H9 (cell line): ENCODE measurements around the gene PDCD11. TPM values are rescaled to one million over a fixed set of nuclear protein-coding genes. Genes with fewer than 3 reads are reported as not detected.

Experiments
- DNase-seq: peaks from one replicate; pipeline ENCODE4 v3.0.0-alpha.2; 2017
- H2AFZ ChIP-seq: one replicate; pipeline ENCODE4 v1.6.1; 2013; ENCODE audit warnings: mild to moderate bottlenecking, low read length, control low read depth, moderate library complexity
- H2AK5ac ChIP-seq: 2 replicates; pipeline ENCODE4 v1.6.1; 2013; ENCODE audit warnings: low read length, control low read depth, mixed read lengths; ENCODE audit not compliant: insufficient read length
- H2BK120ac ChIP-seq: one replicate; pipeline ENCODE4 v1.6.1; 2013; ENCODE audit warnings: low read depth, mild to moderate bottlenecking, low read length, control low read depth, inconsistent platforms; ENCODE audit not compliant: poor library complexity, severe bottlenecking
- H2BK12ac ChIP-seq: 2 replicates; pipeline ENCODE4 v1.6.1; 2013; ENCODE audit warnings: low read length, control low read depth, mixed read lengths, low read depth; ENCODE audit not compliant: insufficient read length
- H2BK15ac ChIP-seq: 2 replicates; pipeline ENCODE4 v1.6.1; 2013; ENCODE audit warnings: low read depth, low read length, control low read depth
- H2BK20ac ChIP-seq: one replicate; pipeline ENCODE4 v1.6.1; 2013; ENCODE audit warnings: low read depth, mild to moderate bottlenecking, low read length, control low read depth, inconsistent platforms; ENCODE audit not compliant: poor library complexity, severe bottlenecking
- H2BK5ac ChIP-seq: 2 replicates; pipeline ENCODE4 v1.6.1; 2013; ENCODE audit warnings: low read length, control low read depth, mixed read lengths; ENCODE audit not compliant: insufficient read length
- H3K14ac ChIP-seq: 2 replicates; pipeline ENCODE4 v1.6.1; 2013; ENCODE audit warnings: low read length, control low read depth; ENCODE audit not compliant: insufficient read depth
- H3K18ac ChIP-seq: 2 replicates; pipeline ENCODE4 v1.6.1; 2013; ENCODE audit warnings: low read depth, mild to moderate bottlenecking, mixed read lengths, low read length, control low read depth; ENCODE audit not compliant: insufficient read length
- H3K23ac ChIP-seq: 2 replicates; pipeline ENCODE4 v1.6.1; 2013; ENCODE audit warnings: low read length, control low read depth, mixed read lengths, low read depth; ENCODE audit not compliant: insufficient read length
- H3K23me2 ChIP-seq: 2 replicates; pipeline ENCODE4 v1.6.1; 2013; ENCODE audit warnings: low read depth, mild to moderate bottlenecking, mixed read lengths, low read length, control low read depth; ENCODE audit not compliant: insufficient read length, poor library complexity, severe bottlenecking
- H3K27ac ChIP-seq: 2 replicates; pipeline ENCODE4 v1.5.1; 2013; ENCODE audit warnings: low read length, control low read depth, mixed read lengths, low read depth; ENCODE audit not compliant: insufficient read length
- H3K27me3 ChIP-seq: 2 replicates; pipeline ENCODE4 v1.6.1; 2013; ENCODE audit warnings: low read length, control low read depth, inconsistent platforms; ENCODE audit not compliant: insufficient read depth
- H3K4ac ChIP-seq: 2 replicates; pipeline ENCODE4 v1.6.1; 2013; ENCODE audit warnings: low read depth, mild to moderate bottlenecking, control low read depth, inconsistent platforms, low read length, moderate library complexity
- H3K4me1 ChIP-seq: 2 replicates; pipeline ENCODE4 v1.6.1; 2013; ENCODE audit warnings: low read length, control low read depth, inconsistent platforms; ENCODE audit not compliant: insufficient read depth
- H3K4me2 ChIP-seq: 2 replicates; pipeline ENCODE4 v1.6.1; 2013; ENCODE audit warnings: low read length, control low read depth, mixed read lengths; ENCODE audit not compliant: insufficient read length, insufficient read depth
- H3K56ac ChIP-seq: 2 replicates; pipeline ENCODE4 v1.6.1; 2013; ENCODE audit warnings: low read depth, mild to moderate bottlenecking, mixed read lengths, low read length, control low read depth; ENCODE audit not compliant: insufficient read length
- H3K79me1 ChIP-seq: 2 replicates; pipeline ENCODE4 v1.6.1; 2013; ENCODE audit warnings: low read depth, mild to moderate bottlenecking, moderate library complexity, low read length, control low read depth, inconsistent platforms; ENCODE audit not compliant: insufficient read depth, poor library complexity, severe bottlenecking
- H3K79me2 ChIP-seq: 2 replicates; pipeline ENCODE4 v1.6.1; 2013; ENCODE audit warnings: low read length, control low read depth, inconsistent platforms; ENCODE audit not compliant: insufficient read depth
- H3K9ac ChIP-seq: 2 replicates; pipeline ENCODE4 v1.6.1; 2013; ENCODE audit warnings: low read length, control low read depth, mixed read lengths; ENCODE audit not compliant: insufficient read length; ENCODE audit errors: extremely low read depth
- H3K9me3 ChIP-seq: one replicate; pipeline ENCODE4 v1.6.1; 2013; ENCODE audit warnings: low read depth, low read length, inconsistent platforms; ENCODE audit not compliant: control insufficient read depth
- H3T11ph ChIP-seq: one replicate; pipeline ENCODE4 v1.6.1; 2013; ENCODE audit warnings: mild to moderate bottlenecking, low read length, control low read depth, inconsistent platforms
- H4K20me1 ChIP-seq: one replicate; pipeline ENCODE4 v1.6.1; 2013; ENCODE audit not compliant: control insufficient read depth, insufficient read length, insufficient read depth
- H4K5ac ChIP-seq: 2 replicates; pipeline ENCODE4 v1.6.1; 2013; ENCODE audit warnings: low read depth, mild to moderate bottlenecking, mixed read lengths, low read length, control low read depth; ENCODE audit not compliant: insufficient read length
- H4K8ac ChIP-seq: replicated peaks from 2 replicates; pipeline ENCODE4 v1.6.1; 2013; ENCODE audit warnings: low read length, control low read depth, mixed read lengths, low read depth; ENCODE audit not compliant: insufficient read length
- H4K91ac ChIP-seq: 2 replicates; pipeline ENCODE4 v1.6.1; 2013; ENCODE audit warnings: low read depth, mild to moderate bottlenecking, moderate library complexity, mixed read lengths, low read length, control low read depth; ENCODE audit not compliant: insufficient read length
- H3K27ac Mint-ChIP-seq, 3 experiments: 2 replicates in 2 of 3; 3 replicates in 1 of 3; pipeline ENCODE4 v1.8.0; 2020 to 2021; ENCODE audit warnings: mixed read lengths in 3 of 3, mild to moderate bottlenecking in 1 of 3, moderate library complexity in 1 of 3
- H3K27me3 Mint-ChIP-seq: 2 replicates; pipeline ENCODE4 v1.8.0; 2021; ENCODE audit warnings: low read depth, mild to moderate bottlenecking, moderate library complexity, mixed read lengths
- H3K36me3 Mint-ChIP-seq, 3 experiments: 2 replicates in 2 of 3; 3 replicates in 1 of 3; pipeline ENCODE4 v1.8.0; 2020 to 2021; ENCODE audit warnings: low read depth in 3 of 3, mixed read lengths in 3 of 3; ENCODE audit not compliant: insufficient read depth in 1 of 3
- H3K4me1 Mint-ChIP-seq, 2 experiments: 2 replicates each; pipeline ENCODE4 v1.8.0; 2020; ENCODE audit warnings: mixed read lengths in 2 of 2
- H3K4me3 Mint-ChIP-seq, 2 experiments: 2 replicates in 1 of 2; 3 replicates in 1 of 2; pipeline ENCODE4 v1.8.0; 2020 to 2021; ENCODE audit warnings: mild to moderate bottlenecking in 2 of 2, mixed read lengths in 2 of 2, moderate library complexity in 1 of 2
- H3K9me3 Mint-ChIP-seq, 2 experiments: 2 replicates in 1 of 2; 3 replicates in 1 of 2; pipeline ENCODE4 v1.8.0; 2020; ENCODE audit warnings: mild to moderate bottlenecking in 2 of 2, mixed read lengths in 2 of 2, moderate library complexity in 1 of 2
- WGBS: extraction: QIAGEN DNeasy Blood & Tissue Kit; methylation state at CpG from one replicate; pipeline ENCODE4 v1.1.7; 2013; ENCODE audit warnings: missing lambda C conversion rate, low lambda C conversion rate, mixed read lengths; ENCODE audit not compliant: insufficient read length; ENCODE audit errors: extremely low coverage; 5-methylcytosine and 5-hydroxymethylcytosine counted together
- total RNA-seq: library from RNA; stranded (reverse); gene quantifications from 2 replicates; pipeline ENCODE4 v1.2.1, GENCODE V29; 2021
- TF ChIP-seq, protein P1 (sequence below): fragments of 200-600 bp; sonication (generic); conservative IDR thresholded peaks from 3 replicates; pipeline ENCODE4 v1.8.0; 2021; ENCODE audit warnings: antibody characterized with exemption, mild to moderate bottlenecking

PDCD11 gene
- total RNA-seq, 1 experiment from 2014 or later: 99.5 TPM

DNA sequence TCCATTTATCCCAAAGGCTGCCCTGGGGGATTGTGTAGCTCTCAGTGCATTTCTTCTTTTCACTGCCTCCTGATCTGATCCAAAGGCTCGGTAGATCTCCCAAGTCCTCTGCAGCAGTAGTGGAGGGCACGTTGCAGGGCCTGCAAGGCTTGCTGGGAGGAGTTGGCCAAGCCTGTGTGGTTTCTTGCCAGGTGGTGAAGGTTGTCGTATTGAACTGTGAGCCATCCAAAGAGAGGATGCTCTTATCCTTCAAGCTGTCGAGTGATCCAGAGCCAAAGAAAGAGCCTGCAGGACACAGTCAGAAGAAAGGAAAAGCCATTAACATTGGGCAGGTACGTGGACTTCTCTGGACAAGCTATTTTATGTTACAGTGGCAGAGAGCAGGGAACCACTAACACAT, 21.2 kb downstream of the PDCD11 start:
- Mint-ChIP-seq H3K9me3 (no peaks in the 10 kb centered on the region), H3K27ac (peak overlapping the region in 1 of 3 experiments; percentile 73; a peak in 2 of 7 replicates), H3K4me1 (no peaks in the 10 kb centered on the region), H3K36me3 (peaks cover 53 to 95% (median 88%) of the 10 kb centered on the region in 3 experiments), H3K4me3 (no peak overlapping the region), H3K27me3 (no peaks in the 10 kb centered on the region)
- Histone ChIP-seq H3K9ac (no peak overlapping the region), H3K23ac (no peak overlapping the region), H3K79me2 (no peaks in the 10 kb centered on the region), H3K23me2 (no peaks in the 10 kb centered on the region), H4K20me1 (no peaks in the 10 kb centered on the region), H2AK5ac (no peak overlapping the region), H3K18ac (no peak overlapping the region), H3K27me3 (no peaks in the 10 kb centered on the region), H3K4me2 (no peak overlapping the region), H3K14ac (no peak overlapping the region), H3K4ac (no peak overlapping the region), H3K9me3 (no peaks in the 10 kb centered on the region), H3K27ac (no peak overlapping the region), H4K91ac (no peak overlapping the region), H2BK120ac (no peak overlapping the region), H3K79me1 (no peaks in the 10 kb centered on the region), H2BK20ac (no peak overlapping the region), H2BK15ac (no peak overlapping the region), H2BK5ac (no peak overlapping the region), H3T11ph (no peak overlapping the region), H2BK12ac (no peak overlapping the region), H4K8ac (no peak overlapping the region), H3K56ac (no peak overlapping the region), H3K4me1 (no peaks in the 10 kb centered on the region), H4K5ac (no peak overlapping the region), H2AFZ (no peak overlapping the region)
- TF ChIP-seq, protein P1, sequence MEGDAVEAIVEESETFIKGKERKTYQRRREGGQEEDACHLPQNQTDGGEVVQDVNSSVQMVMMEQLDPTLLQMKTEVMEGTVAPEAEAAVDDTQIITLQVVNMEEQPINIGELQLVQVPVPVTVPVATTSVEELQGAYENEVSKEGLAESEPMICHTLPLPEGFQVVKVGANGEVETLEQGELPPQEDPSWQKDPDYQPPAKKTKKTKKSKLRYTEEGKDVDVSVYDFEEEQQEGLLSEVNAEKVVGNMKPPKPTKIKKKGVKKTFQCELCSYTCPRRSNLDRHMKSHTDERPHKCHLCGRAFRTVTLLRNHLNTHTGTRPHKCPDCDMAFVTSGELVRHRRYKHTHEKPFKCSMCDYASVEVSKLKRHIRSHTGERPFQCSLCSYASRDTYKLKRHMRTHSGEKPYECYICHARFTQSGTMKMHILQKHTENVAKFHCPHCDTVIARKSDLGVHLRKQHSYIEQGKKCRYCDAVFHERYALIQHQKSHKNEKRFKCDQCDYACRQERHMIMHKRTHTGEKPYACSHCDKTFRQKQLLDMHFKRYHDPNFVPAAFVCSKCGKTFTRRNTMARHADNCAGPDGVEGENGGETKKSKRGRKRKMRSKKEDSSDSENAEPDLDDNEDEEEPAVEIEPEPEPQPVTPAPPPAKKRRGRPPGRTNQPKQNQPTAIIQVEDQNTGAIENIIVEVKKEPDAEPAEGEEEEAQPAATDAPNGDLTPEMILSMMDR: no peak
- DNase-seq: no peak
- WGBS: no CpG with 5 or more reads among the region's 5 CpGs
